CD4-positive, alpha-beta T cell treated with Interleukin-15 for 4 hours (primary cell): ENCODE data around the gene HAND1.

Source experiments
- DNase-seq: peaks from one replicate; pipeline ENCODE4 v3.0.0-alpha.2; 2020; ENCODE audit warnings: low spot score

HAND1 gene

DNA sequence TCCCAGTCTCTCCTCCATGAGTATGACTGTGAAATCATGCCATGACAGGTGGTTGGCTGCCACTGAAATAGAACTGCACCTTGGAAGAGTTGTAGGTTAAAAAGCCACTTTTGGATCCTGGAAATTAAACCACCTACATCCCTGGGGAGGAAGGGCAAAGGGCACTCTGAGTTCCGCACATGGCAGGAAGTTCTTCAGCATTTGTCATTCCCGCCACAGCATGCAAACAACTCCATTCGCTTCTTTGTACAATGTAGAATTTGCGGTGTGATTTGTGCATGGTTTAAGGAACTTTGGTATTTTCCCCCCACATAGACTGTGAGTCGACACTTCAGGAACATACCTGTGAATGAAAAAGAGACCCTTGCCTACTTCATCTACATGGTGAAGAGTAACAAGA, 22.4 kb downstream of the HAND1 start:
- DNase-seq = no peak

DNA sequence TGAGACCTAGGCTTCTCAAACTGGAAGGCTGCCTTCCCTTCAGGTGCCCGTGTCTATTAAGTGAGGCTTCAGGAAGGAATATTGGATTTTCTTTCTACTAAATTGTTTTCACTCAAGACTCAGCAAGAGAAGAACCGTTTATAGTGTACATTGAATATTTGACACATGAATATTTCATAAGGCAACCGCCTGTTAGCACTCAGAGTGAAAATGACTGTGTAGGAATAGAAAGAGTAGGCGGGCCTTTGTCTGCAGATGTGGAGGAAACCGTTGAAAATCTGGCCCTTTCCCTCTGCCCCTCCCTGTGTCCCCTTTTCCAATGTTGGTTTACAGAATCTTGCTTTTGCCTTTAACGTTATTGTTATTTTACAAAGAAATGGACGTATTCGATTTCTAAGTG, 26.1 kb downstream of the HAND1 start:
- no peak for DNase-seq

DNA sequence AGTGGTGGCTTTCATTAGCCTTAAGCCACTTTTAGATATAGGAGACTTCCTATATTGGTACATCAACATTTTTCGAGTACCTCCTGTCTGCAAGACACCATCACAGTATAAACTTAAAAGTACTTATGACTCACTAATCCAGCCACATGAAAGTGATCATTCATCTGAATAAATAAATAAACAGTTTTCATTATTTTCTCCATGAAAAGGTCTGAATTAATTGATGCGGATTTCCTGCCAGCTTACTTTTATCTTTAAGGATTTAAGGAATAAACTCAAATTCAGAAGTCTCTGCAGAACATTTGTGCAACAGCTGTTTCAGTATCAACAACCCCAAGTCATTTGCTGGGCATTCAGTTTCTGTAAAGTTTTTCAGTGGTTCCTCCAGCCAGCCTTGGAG, 28.2 kb downstream of the HAND1 start:
- no peak for DNase-seq

- peak; percentile 24 for DNase-seq
These were observed 30.8 kb downstream of the HAND1 start for GRCh38 chr5:154447089-154447725.

GRCh38 chr5:154446195-154447088, 31.6 kb downstream of the HAND1 start:
- peak; percentile 19 for DNase-seq

GRCh38 chr5:154445422-154446194, 32.4 kb downstream of the HAND1 start, which contains the start of gene SAP30L:
TSS of gene SAP30L (plus strand) at chr5:154445997. CDS start at chr5:154446605, 608 bp downstream.
- peak; percentile 96 for DNase-seq

DNA sequence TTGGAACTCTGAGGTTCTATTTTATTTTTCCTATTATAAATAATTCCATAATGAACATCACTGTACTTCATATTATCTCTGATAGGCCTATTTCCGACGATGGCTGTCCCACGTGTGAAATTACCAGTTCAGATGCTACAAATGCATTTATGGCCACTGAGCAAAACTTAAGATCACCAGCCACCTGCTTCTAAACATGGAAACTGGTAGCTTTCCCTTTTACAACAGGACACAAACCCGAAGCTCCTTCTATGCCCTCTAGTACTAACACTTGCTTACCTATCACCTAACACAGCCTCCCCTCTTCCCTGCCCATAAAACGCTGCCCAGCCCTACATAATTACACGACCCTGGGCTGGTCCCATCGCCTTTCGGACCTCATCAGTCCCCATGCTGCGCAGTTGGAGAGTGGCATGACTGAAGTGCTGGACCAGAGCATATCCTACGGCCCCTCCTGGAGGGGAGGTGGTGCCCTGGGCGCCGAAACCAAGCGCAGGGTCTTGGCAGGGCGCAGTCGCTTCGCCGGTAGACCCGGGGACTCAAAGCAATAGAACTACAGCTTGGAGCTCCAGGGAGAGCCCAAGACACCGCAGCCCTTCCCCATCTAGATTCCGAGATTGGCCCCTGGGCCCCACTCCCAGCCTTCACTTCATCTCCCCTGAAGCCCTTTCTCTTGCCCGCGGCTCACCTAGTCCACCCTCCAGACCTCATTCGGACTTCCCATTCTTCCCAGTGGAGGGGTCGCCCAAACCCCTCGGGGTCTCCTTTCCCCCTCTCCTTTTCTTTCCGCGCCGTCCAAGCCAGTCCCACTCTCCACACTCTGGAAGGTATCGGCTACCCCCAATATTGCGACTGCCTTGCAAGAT, 33.2 kb downstream of the HAND1 start:
- DNase-seq = no peak

- no peak for DNase-seq
These were observed 35.2 kb downstream of the HAND1 start for GRCh38 chr5:154442801-154443200.

DNA sequence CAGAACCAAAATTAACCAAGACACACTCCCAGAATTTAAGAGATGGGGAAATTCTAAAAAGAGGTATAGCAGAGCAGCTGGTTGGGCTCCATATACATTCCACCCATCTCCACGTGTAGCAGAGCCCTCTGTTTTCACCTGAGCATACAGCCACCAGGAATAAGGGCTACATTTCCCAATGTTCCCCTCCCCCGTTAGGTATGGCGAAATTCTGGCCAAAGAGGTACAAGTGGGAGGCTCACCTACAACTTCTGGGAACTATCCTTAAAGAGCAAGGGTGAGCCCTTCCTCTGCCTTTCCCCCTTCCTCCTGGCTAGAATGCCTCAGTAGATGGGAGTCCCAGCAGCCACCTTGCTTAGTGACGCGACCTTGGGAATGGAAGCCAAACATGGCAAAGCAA, 37.5 kb downstream of the HAND1 start:
- no peak for DNase-seq

DNA sequence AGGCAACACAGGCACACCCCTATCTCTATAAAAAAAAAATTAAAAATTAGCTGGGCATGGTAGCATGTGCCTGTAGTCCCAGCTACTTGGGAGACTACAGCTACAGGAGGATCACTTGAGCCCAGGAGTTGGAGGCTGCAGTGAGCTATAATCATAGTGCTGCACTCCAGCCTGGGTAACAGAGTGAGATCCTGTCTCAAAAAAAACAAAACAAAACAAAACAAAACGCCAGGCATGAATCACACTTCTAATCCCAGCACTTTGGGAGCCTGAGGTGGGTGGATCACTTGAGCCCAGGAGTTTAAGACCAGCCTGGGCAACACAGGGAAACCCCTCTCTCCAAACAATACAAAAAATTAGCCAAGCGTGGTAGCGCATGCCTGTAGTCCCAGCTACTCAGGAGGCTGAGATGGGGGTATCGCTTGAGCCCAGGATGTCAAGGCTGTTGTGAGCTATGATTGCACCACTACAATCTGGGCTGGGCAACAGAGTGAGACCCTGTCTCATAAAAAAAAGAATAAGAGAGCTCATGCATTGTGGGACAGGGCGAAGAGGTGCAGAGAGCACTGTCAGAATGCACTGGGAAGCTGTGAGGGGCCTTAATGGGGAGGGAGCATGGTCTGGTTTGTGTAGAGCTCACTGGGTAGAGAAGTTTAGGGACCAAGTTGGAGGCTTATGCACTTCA, 40.6 kb downstream of the HAND1 start:
- no peak for DNase-seq

DNA sequence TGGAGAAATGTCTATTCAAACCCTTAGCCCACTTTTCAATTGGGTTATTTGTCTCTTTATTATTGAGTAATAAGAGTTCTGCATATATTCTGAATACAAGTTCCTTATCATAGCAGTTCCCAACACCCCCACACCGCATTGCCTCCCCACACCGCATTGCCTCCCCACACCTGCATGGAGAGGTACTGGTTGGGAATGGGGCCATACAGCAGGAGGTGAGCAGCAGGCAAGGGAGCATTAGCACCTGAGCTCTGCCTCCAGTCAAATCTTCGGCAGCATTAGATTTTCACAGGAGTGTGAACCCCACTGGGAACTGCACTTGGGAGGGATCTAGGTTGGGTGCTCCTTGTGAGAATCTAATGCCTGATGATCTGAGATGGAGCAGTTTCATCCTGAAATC, 42.8 kb downstream of the HAND1 start:
- no peak for DNase-seq

- DNase-seq = no peak
These were observed 46.9 kb downstream of the HAND1 start for GRCh38 chr5:154430961-154431630.

DNA sequence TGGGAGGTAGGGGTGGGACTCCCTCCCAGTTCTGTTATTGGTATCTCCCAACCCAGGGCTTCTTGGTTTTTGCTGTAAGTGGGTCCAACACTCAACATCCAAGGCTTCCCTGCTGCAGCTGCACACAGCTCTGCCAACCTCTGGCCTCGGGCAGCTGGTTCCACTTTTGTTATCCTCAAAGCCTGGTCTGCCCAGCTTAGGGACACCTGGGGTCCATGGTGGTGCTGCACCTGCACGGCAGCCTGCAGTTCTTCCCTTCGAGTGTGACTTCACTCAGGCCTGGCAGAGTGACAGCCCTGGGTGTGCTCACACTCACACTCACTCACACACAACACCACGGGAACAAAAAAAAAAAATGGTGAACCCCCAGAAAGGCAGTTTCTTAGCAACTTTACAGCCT, 47.6 kb downstream of the HAND1 start:
- DNase-seq = no peak

- no peak for DNase-seq
These were observed 48.7 kb downstream of the HAND1 start for GRCh38 chr5:154429341-154429740.

DNA sequence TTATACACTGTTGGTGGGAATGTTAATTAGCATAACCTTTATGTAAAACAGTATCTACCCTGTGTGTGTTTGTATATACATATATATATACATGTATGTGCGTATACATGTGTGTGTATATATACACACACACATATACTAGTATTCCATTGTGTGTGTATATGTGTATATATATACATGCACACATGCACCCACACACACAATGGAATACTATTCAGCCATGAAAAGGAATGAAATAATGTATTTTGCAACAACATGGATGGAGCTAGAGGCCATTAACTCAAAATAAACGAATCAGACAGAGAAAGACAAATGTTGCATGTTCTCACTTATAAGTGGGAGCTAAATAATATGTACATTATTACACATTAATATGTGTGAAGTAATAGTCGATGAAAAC, 49.8 kb downstream of the HAND1 start:
- DNase-seq = no peak
